H1 (cell line): ENCODE data around the gene LDLRAD4. TPM values are rescaled to one million over a fixed set of nuclear protein-coding genes. Genes with fewer than 3 reads are reported as not detected.

Source experiments
- CTCF ChIA-PET: fragments of 300-600 bp; sonication (Branson Sonifier 250); formaldehyde crosslinking; loops from one replicate; lab custom pipeline; 2021; ENCODE audit not compliant: partially characterized antibody; lab: Charles Lee
- POLR2A ChIA-PET: fragments of 300-600 bp; sonication (Branson Sonifier 250); formaldehyde crosslinking; loops from one replicate; lab custom pipeline; 2021; ENCODE audit warnings: inconsistent platforms; ENCODE audit not compliant: partially characterized antibody; lab: Charles Lee
- DNase-seq, 2 experiments: peaks; one replicate each; pipeline versions ENCODE4 v3.0.0 to v3.0.0-alpha.2; 2010 to 2022; ENCODE audit warnings: low spot score in 2 of 2, low read depth in 1 of 2, mixed read lengths in 1 of 2
- FAIRE-seq: peaks from 2 replicates; lab custom pipeline; 2011; peaks lifted over from hg19 to GRCh38; lab: Jason Lieb, UNC
- H2AFZ ChIP-seq: 2 replicates; pipeline ENCODE4 v1.8.1; 2012; ENCODE audit warnings: low read length, inconsistent platforms
- H2AK5ac ChIP-seq: 2 replicates; pipeline ENCODE4 v1.6.1; 2013; ENCODE audit warnings: low read depth, low read length
- H2BK120ac ChIP-seq: replicated peaks from 2 replicates; pipeline ENCODE3; 2013; ENCODE audit warnings: low read depth, low read length, inconsistent platforms
- H2BK12ac ChIP-seq: 2 replicates; pipeline ENCODE4 v1.6.1; 2013; ENCODE audit warnings: low read depth, low read length
- H2BK15ac ChIP-seq: 2 replicates; pipeline ENCODE4 v1.6.1; 2013; ENCODE audit warnings: low read length
- H2BK20ac ChIP-seq: 2 replicates; pipeline ENCODE4 v1.6.1; 2013; ENCODE audit warnings: low read length
- H2BK5ac ChIP-seq: 2 replicates; pipeline ENCODE4 v1.6.1; 2013; ENCODE audit warnings: low read depth, low read length
- H3K14ac ChIP-seq: 2 replicates; pipeline ENCODE4 v1.6.1; 2013; ENCODE audit warnings: inconsistent platforms; ENCODE audit not compliant: insufficient read length
- H3K18ac ChIP-seq: 2 replicates; pipeline ENCODE4 v1.6.1; 2013; ENCODE audit warnings: low read length; ENCODE audit errors: extremely low read depth
- H3K23ac ChIP-seq: 2 replicates; pipeline ENCODE4 v1.6.1; 2013; ENCODE audit warnings: inconsistent platforms; ENCODE audit not compliant: insufficient read length
- H3K23me2 ChIP-seq: 2 replicates; pipeline ENCODE4 v1.6.1; 2013; ENCODE audit warnings: low read depth, low read length
- H3K27ac ChIP-seq: 2 replicates; pipeline ENCODE4 v1.6.1; 2011; ENCODE audit warnings: low read depth, low read length, inconsistent platforms
- H3K27me3 ChIP-seq, 4 experiments: replicated peaks in 1 of 4; 1 replicate in 1 of 4; 2 replicates in 3 of 4; pipeline versions ENCODE4 v1.6.1 to v1.8.1; 2011 to 2013; ENCODE audit warnings: low read length in 3 of 4, mild to moderate bottlenecking in 3 of 4, inconsistent platforms in 2 of 4, mixed read lengths in 2 of 4, moderate library complexity in 1 of 4; ENCODE audit not compliant: control insufficient read depth in 3 of 4, insufficient read depth in 3 of 4; ENCODE audit errors: extremely low read depth in 1 of 4
- H3K36me3 ChIP-seq, 4 experiments: 2 replicates each; pipeline versions ENCODE4 v1.6.1 to v1.8.1; 2011 to 2013; ENCODE audit warnings: mild to moderate bottlenecking in 4 of 4, low read length in 3 of 4, moderate library complexity in 2 of 4, control low read depth in 1 of 4, inconsistent platforms in 1 of 4; ENCODE audit not compliant: insufficient read depth in 4 of 4, control insufficient read depth in 2 of 4
- H3K4ac ChIP-seq: replicated peaks from 2 replicates; pipeline ENCODE3; 2013; ENCODE audit warnings: low read length, low read depth, mixed read lengths, inconsistent platforms; ENCODE audit not compliant: insufficient read length
- H3K4me1 ChIP-seq, 4 experiments: replicated peaks in 1 of 4; 1 replicate in 1 of 4; 2 replicates in 3 of 4; pipeline versions ENCODE4 v1.6.1 to v1.8.1; 2011 to 2013; ENCODE audit warnings: low read length in 3 of 4, inconsistent platforms in 2 of 4, mixed read lengths in 1 of 4; ENCODE audit not compliant: insufficient read depth in 4 of 4, control insufficient read depth in 3 of 4
- H3K4me2 ChIP-seq, 2 experiments: 2 replicates each; pipeline versions ENCODE4 v1.6.1 to v1.8.1; 2011 to 2013; ENCODE audit warnings: low read depth in 2 of 2, low read length in 2 of 2, control low read depth in 1 of 2, inconsistent platforms in 1 of 2, mild to moderate bottlenecking in 1 of 2; ENCODE audit not compliant: insufficient read depth in 1 of 2
- H3K4me3 ChIP-seq, 4 experiments: fragments of 200-600, 300-600 bp in 1 of 4; sonication (generic), shearing (Covaris generic), sonication (Bioruptor Twin) in 1 of 4; 2 replicates each; pipeline versions ENCODE4 v1.5.1 to v1.8.1; 2011 to 2016; ENCODE audit warnings: low read length in 4 of 4, low read depth in 3 of 4, control low read depth in 2 of 4, inconsistent platforms in 2 of 4, mild to moderate bottlenecking in 2 of 4, mixed read lengths in 1 of 4, moderate library complexity in 1 of 4; ENCODE audit not compliant: insufficient read depth in 2 of 4; ENCODE audit errors: extremely low read depth in 1 of 4
- H3K56ac ChIP-seq: replicated peaks from 2 replicates; pipeline ENCODE3; 2013; ENCODE audit warnings: low read depth, mild to moderate bottlenecking, mixed read lengths, low read length, inconsistent platforms; ENCODE audit not compliant: insufficient read length
- H3K79me1 ChIP-seq: 2 replicates; pipeline ENCODE4 v1.6.1; 2013; ENCODE audit warnings: low read depth, low read length, control low read depth
- H3K79me2 ChIP-seq, 2 experiments: 2 replicates each; pipeline versions ENCODE4 v1.6.1 to v1.8.1; 2012 to 2013; ENCODE audit warnings: low read length in 2 of 2, mild to moderate bottlenecking in 2 of 2, inconsistent platforms in 1 of 2; ENCODE audit not compliant: insufficient read depth in 2 of 2, control insufficient read depth in 1 of 2
- H3K9ac ChIP-seq, 4 experiments: replicated peaks in 1 of 4; 1 replicate in 1 of 4; 2 replicates in 3 of 4; pipeline versions ENCODE4 v1.6.1 to v1.8.1; 2011 to 2013; ENCODE audit warnings: low read depth in 3 of 4, low read length in 3 of 4, control low read depth in 2 of 4, mild to moderate bottlenecking in 2 of 4, moderate library complexity in 2 of 4, inconsistent platforms in 1 of 4; ENCODE audit errors: extremely low read depth in 1 of 4
- H3K9me3 ChIP-seq, 2 experiments: 2 replicates each; pipeline versions ENCODE4 v1.6.1 to v1.8.1; 2012 to 2013; ENCODE audit warnings: mild to moderate bottlenecking in 2 of 2, moderate library complexity in 2 of 2, control low read depth in 1 of 2, inconsistent platforms in 1 of 2, low read depth in 1 of 2, low read length in 1 of 2, mixed read lengths in 1 of 2; ENCODE audit not compliant: insufficient read depth in 2 of 2
- H4K20me1 ChIP-seq, 2 experiments: replicated peaks in 1 of 2; 2 replicates each; pipeline versions ENCODE3 to v1.8.1; 2011 to 2013; ENCODE audit warnings: inconsistent platforms in 2 of 2, low read length in 2 of 2, mild to moderate bottlenecking in 1 of 2; ENCODE audit not compliant: insufficient read depth in 2 of 2, control insufficient read depth in 1 of 2
- H4K5ac ChIP-seq: 2 replicates; pipeline ENCODE4 v1.6.1; 2013; ENCODE audit warnings: low read length, low read depth, mixed read lengths, inconsistent platforms; ENCODE audit not compliant: insufficient read length
- H4K8ac ChIP-seq: 2 replicates; pipeline ENCODE4 v1.8.0; 2013; ENCODE audit warnings: mild to moderate bottlenecking, moderate library complexity, low read length, inconsistent platforms; ENCODE audit not compliant: insufficient read depth; ENCODE audit errors: extremely low read depth
- H4K91ac ChIP-seq: replicated peaks from 2 replicates; pipeline ENCODE3; 2013; ENCODE audit warnings: low read length, mixed read lengths, inconsistent platforms; ENCODE audit not compliant: insufficient read length
- MAFK ChIP-seq: IDR thresholded peaks from 2 replicates; pipeline ENCODE4 v1.6.1; 2012; ENCODE audit warnings: low read depth, mild to moderate bottlenecking, improper control_type of control experiment, low read length
- PHF8 ChIP-seq: fragments of 200-600 bp; sonication (generic); conservative IDR thresholded peaks from 2 replicates; pipeline ENCODE4 v1.7.1; 2012; ENCODE audit warnings: low read depth, mild to moderate bottlenecking, inconsistent platforms, low read length, moderate library complexity
- RNF2 ChIP-seq: fragments of 200-900, 300-1000 bp; sonication (generic); IDR thresholded peaks from 2 replicates; pipeline ENCODE4 v1.7.1; 2016; ENCODE audit warnings: borderline replicate concordance, low read depth, mild to moderate bottlenecking, antibody characterized with exemption, low read length; ENCODE audit not compliant: poor library complexity, severe bottlenecking; ENCODE audit errors: missing control alignments
- SP2 ChIP-seq: IDR thresholded peaks from 2 replicates; pipeline ENCODE4 v1.6.1; 2012; ENCODE audit warnings: mild to moderate bottlenecking, low read length, inconsistent platforms
- WGBS, 2 experiments: shearing (Covaris generic) in 1 of 2; methylation state at CpG; one replicate each; pipeline versions ENCODE4 v1.1.6 to v1.1.7; 2013 to 2015; ENCODE audit warnings: low lambda C conversion rate in 2 of 2, mixed read lengths in 2 of 2, inconsistent platforms in 1 of 2, low coverage in 1 of 2, missing lambda C conversion rate in 1 of 2; ENCODE audit not compliant: insufficient replicate concordance in 2 of 2, insufficient coverage in 1 of 2, insufficient read length in 1 of 2; ENCODE audit errors: extremely low coverage in 1 of 2, missing lambda C conversion rate in 1 of 2; 5-methylcytosine and 5-hydroxymethylcytosine counted together
- polyA plus RNA-seq, 7 experiments: library from polyadenylated mRNA; depleted of rRNA in 3 of 7; stranded (reverse) in 5 of 7; unstranded in 2 of 7; fragments of >200 nt in 5 of 7; fragments of 200-250 nt in 2 of 7; gene quantifications; 1 replicate in 5 of 7; 2 replicates in 1 of 7; 4 replicates in 1 of 7; pipeline versions ENCODE4 v1.2.1 to v1.2.3, GENCODE V29; 2011 to 2013; ENCODE audit warnings: missing spikeins in 2 of 7, mixed read lengths in 2 of 7
- total RNA-seq: library from RNA; stranded (reverse); fragmentation: NEBNext Ultra II Directional; extraction: Animal tissue kit (Norgen Biotek cat#: 25700); gene quantifications from 2 replicates; pipeline ENCODE4 v1.2.1, GENCODE V29; 2021

LDLRAD4 gene
- total and polyA plus RNA-seq, 2 of the 8 experiments (the other 6 are each of a cell fraction or from before 2014, with no cell fraction given) = 0.77 to 1.4 TPM

DNA sequence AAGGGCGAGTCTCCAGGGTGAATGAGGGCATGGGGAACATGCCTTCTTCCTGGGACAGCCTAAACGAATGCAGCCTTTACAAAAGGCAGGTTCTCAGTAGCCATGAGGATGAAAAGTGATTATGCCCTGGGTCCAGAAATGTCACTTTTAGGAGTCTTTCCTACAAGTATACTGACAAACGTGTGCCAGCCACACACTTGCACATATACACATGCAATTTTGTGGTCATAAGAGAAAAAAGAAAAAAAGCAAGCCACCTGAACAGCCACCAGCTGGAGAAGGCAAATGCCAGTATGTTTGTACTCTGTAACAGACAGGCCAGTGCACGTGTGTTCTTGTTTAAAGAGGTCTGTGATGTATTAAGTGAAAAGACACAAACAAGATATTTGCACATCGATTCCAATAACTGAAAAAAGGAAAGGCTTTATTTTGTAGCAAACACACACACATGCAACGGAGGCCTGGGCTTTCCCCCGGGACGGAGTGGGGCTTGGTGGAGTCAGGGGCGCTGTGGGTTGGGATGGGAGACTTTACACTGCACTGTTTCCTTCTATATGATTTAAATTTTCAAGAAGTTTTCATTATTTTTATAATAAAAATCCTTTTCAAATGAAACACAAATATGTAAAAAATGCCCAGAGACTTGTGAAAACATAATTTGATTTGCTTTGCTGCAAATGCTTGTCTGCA lies 399.4 kb downstream of the LDLRAD4 start:
- Histone ChIP-seq H2AK5ac (no peak overlapping the region), H3K14ac (no peak overlapping the region)
- CTCF ChIA-PET = interaction anchor here (0.6 kb wide), 1 partner anchor 14 kb away, joined by 3 read pairs; no protein-coding TSS in a partner anchor
- TF ChIP-seq RNF2 = no peak
- TF ChIP-seq PHF8 = no peak
- no peak for TF ChIP-seq MAFK
- TF ChIP-seq SP2 = no peak

More for the DNA sequence above, 399.4 kb downstream of the LDLRAD4 start:
- H4K8ac ChIP-seq = no peak overlapping the region
- H4K91ac ChIP-seq = no peak overlapping the region
- no peaks in the 10 kb centered on the region for H3K36me3 ChIP-seq
- no peak overlapping the region for H2BK5ac ChIP-seq
- H3K18ac ChIP-seq = no peak overlapping the region
- POLR2A ChIA-PET = no interaction called here
- no peak overlapping the region for H4K5ac ChIP-seq
- no peak for FAIRE-seq
- H3K4me3 ChIP-seq = no peak overlapping the region
- no peak overlapping the region for H3K4me2 ChIP-seq
- H3K9ac ChIP-seq = no peak overlapping the region
- no peaks in the 10 kb centered on the region for H3K4me1 ChIP-seq
- no peak overlapping the region for H2BK12ac ChIP-seq
- H2AFZ ChIP-seq = no peak overlapping the region
- peaks cover 0 to 6% (median 3%) of the 10 kb centered on the region in 4 experiments; a peak in 3 of 7 replicates for H3K27me3 ChIP-seq
- H3K23me2 ChIP-seq = no peaks in the 10 kb centered on the region
- H2BK20ac ChIP-seq = no peak overlapping the region
- no peak for DNase-seq
- H3K4ac ChIP-seq = no peak overlapping the region
- no peaks in the 10 kb centered on the region; the same call in 1 of the 2 replicates for H3K79me1 ChIP-seq
- no peaks in the 10 kb centered on the region for H4K20me1 ChIP-seq
- H3K56ac ChIP-seq = no peak overlapping the region
- no peak overlapping the region for H2BK15ac ChIP-seq
- H3K9me3 ChIP-seq = no peaks in the 10 kb centered on the region
- no peak overlapping the region for H3K27ac ChIP-seq
- WGBS, 2 experiments = 85% methylated on average over 9 of the region's 9 CpGs; no CpG with 5 or more reads in 1 of the 2 experiments
- H2BK120ac ChIP-seq = no peak overlapping the region
- no peak overlapping the region for H3K23ac ChIP-seq
- H3K79me2 ChIP-seq = no peaks in the 10 kb centered on the region
